WTC11 (cell line): ENCODE measurements around the gene CCDC74B. TPM values are rescaled to one million over a fixed set of nuclear protein-coding genes. Genes with fewer than 3 reads are reported as not detected.
"Not testable (repeated sequence)": the region's sequence is repeated elsewhere in the genome, so short reads cannot be mapped to it uniquely, and the experiment has no call there.

Experiments
- ATAC-seq: fragments of 200-7000 bp; cut with Tn5 transposase; 2 replicates; pipeline ENCODE4 v1.10.0; 2021; ENCODE audit warnings: mild to moderate bottlenecking, moderate library complexity
- CTCF ChIA-PET: fragments of 300-600 bp; sonication (Branson Sonifier 250); formaldehyde crosslinking; loops from one replicate; lab custom pipeline; 2021; ENCODE audit warnings: antibody characterized with exemption; lab: Charles Lee
- POLR2A ChIA-PET: fragments of 350-600 bp; sonication (Branson Sonifier 250); formaldehyde crosslinking; loops from one replicate; lab custom pipeline; 2021; ENCODE audit warnings: antibody characterized with exemption; lab: Charles Lee
- DNase-seq: peaks from one replicate; pipeline ENCODE4 v3.0.0; 2021; ENCODE audit warnings: low spot score
- H3K27ac Mint-ChIP-seq: 2 replicates; pipeline ENCODE4 v1.8.0; 2021; ENCODE audit warnings: mixed read lengths
- H3K27me3 Mint-ChIP-seq: 2 replicates; pipeline ENCODE4 v1.8.0; 2021; ENCODE audit warnings: low read depth, mild to moderate bottlenecking, moderate library complexity, mixed read lengths
- H3K36me3 Mint-ChIP-seq: 2 replicates; pipeline ENCODE4 v1.8.0; 2021; ENCODE audit warnings: mixed read lengths
- H3K4me1 Mint-ChIP-seq: 2 replicates; pipeline ENCODE4 v1.8.0; 2022; ENCODE audit warnings: mixed read lengths
- H3K4me3 Mint-ChIP-seq: 2 replicates; pipeline ENCODE4 v1.8.0; 2021; ENCODE audit warnings: mild to moderate bottlenecking, moderate library complexity, mixed read lengths
- H3K9me3 Mint-ChIP-seq: 2 replicates; pipeline ENCODE4 v1.8.0; 2021; ENCODE audit warnings: mixed read lengths
- E2F1 ChIP-seq: sonication (generic); formaldehyde crosslinking; IDR thresholded peaks from 2 replicates; pipeline ENCODE4 v1.8.0; 2022; ENCODE audit warnings: mild to moderate bottlenecking, missing genetic modification reagents
- FOXP4 ChIP-seq: sonication (generic); formaldehyde crosslinking; IDR thresholded peaks from 2 replicates; pipeline ENCODE4 v1.8.0; 2022; ENCODE audit warnings: mild to moderate bottlenecking, missing genetic modification reagents
- GABPB1 ChIP-seq: sonication (generic); formaldehyde crosslinking; IDR thresholded peaks from 2 replicates; pipeline ENCODE4 v1.8.1; 2023; ENCODE audit warnings: mild to moderate bottlenecking, missing genetic modification reagents
- IRF1 ChIP-seq: sonication (generic); formaldehyde crosslinking; IDR thresholded peaks from 2 replicates; pipeline ENCODE4 v1.8.0; 2023; ENCODE audit warnings: missing genetic modification reagents
- IRF2 ChIP-seq: sonication (generic); formaldehyde crosslinking; IDR thresholded peaks from 2 replicates; pipeline ENCODE4 v1.8.0; 2022; ENCODE audit warnings: low read depth, missing genetic modification reagents, borderline replicate concordance
- TP53 ChIP-seq: sonication (generic); formaldehyde crosslinking; IDR thresholded peaks from 2 replicates; pipeline ENCODE4 v1.8.1; 2023; ENCODE audit warnings: mild to moderate bottlenecking, missing genetic modification reagents
- ZNF263 ChIP-seq: sonication (generic); formaldehyde crosslinking; IDR thresholded peaks from 2 replicates; pipeline ENCODE4 v1.8.1; 2022; ENCODE audit warnings: low read depth, mild to moderate bottlenecking, moderate library complexity, missing genetic modification reagents
- ZNF281 ChIP-seq: sonication (generic); formaldehyde crosslinking; IDR thresholded peaks from 2 replicates; pipeline ENCODE4 v1.8.0; 2023; ENCODE audit warnings: mild to moderate bottlenecking, missing genetic modification reagents
- ZNF416 ChIP-seq: fragments of 250-450 bp; sonication (Bioruptor Pico); IDR thresholded peaks from 2 replicates; pipeline ENCODE4 v1.9.0; 2021; ENCODE audit warnings: mild to moderate bottlenecking, inconsistent platforms
- total RNA-seq: library from RNA; stranded (reverse); gene quantifications from 3 replicates; pipeline ENCODE4 v1.2.3, GENCODE V29; 2021
- TF ChIP-seq, protein P1 (sequence below): fragments of 250-450 bp; sonication (Bioruptor Pico); conservative IDR thresholded peaks from 2 replicates; pipeline ENCODE4 v1.9.0; 2021; ENCODE audit warnings: mild to moderate bottlenecking

CCDC74B gene
- total RNA-seq, 1 experiment from 2014 or later = 5.4 TPM

GRCh38 chr2:130160838-130161705 lies 16.2 kb upstream of the CCDC74B start:
- H3K4me1 Mint-ChIP-seq, POLR2A ChIA-PET, H3K9me3 Mint-ChIP-seq, H3K27me3 Mint-ChIP-seq, H3K4me3 Mint-ChIP-seq, CTCF ChIA-PET: not testable (repeated sequence)
- peak; percentile 24 for DNase-seq
- Mint-ChIP-seq H3K27ac (0 out of 2 replicates have a peak overlapping the region, but pooled peaks have one; percentile 52), H3K36me3 (peaks cover 20% of the 10 kb centered on the region)
- ATAC-seq = peak; percentile 71

DNA sequence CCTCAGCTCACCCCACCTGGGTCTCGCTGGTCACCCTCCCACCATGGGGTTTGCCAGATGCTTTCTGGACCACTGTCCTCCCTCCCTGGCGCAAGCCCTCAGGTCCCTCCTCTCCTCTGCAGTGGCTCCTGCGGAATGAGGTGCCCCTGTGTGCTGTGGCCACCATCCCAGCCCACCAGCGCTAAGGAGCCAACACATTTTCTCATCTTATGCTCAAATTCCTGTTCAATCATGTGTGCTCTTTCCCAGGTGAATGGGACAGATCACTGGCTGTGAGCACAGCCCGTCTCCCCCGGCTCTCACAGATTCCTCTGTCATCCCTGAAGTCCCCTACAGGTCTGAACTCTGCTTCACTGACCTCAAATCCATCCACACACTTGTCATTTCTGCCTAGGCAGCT lies 15.2 kb upstream of the CCDC74B start:
- H3K4me3 Mint-ChIP-seq = no peak overlapping the region
- H3K27me3 Mint-ChIP-seq = no peaks in the 10 kb centered on the region
- peaks cover 18% of the 10 kb centered on the region for H3K36me3 Mint-ChIP-seq
- TF ChIP-seq ZNF416 (CRISPR knock-in tag) (no peak), GABPB1 (CRISPR knock-in tag) (no peak)
- TF ChIP-seq, all 79 proteins: peak for 0
- Mint-ChIP-seq H3K27ac (no peak overlapping the region), H3K4me1 (peaks cover 3% of the 10 kb centered on the region), H3K9me3 (no peaks in the 10 kb centered on the region)
- ChIA-PET CTCF (interaction anchor here (0.7 kb wide), 1 partner anchor 191 kb away, joined by 4 read pairs; no protein-coding TSS in a partner anchor), POLR2A (no interaction called here)
- DNase-seq = no peak
- ATAC-seq = no peak

GRCh38 chr2:130159376-130159775 lies 14.5 kb upstream of the CCDC74B start:
- POLR2A ChIA-PET, ATAC-seq, H3K9me3 Mint-ChIP-seq, H3K27me3 Mint-ChIP-seq, H3K4me1 Mint-ChIP-seq, H3K4me3 Mint-ChIP-seq, H3K27ac Mint-ChIP-seq, DNase-seq: not testable (repeated sequence)
- CTCF ChIA-PET = interaction anchor here (0.7 kb wide), 1 partner anchor 192 kb away, joined by 4 read pairs; no protein-coding TSS in a partner anchor
- H3K36me3 Mint-ChIP-seq = peaks cover 13% of the 10 kb centered on the region

DNA sequence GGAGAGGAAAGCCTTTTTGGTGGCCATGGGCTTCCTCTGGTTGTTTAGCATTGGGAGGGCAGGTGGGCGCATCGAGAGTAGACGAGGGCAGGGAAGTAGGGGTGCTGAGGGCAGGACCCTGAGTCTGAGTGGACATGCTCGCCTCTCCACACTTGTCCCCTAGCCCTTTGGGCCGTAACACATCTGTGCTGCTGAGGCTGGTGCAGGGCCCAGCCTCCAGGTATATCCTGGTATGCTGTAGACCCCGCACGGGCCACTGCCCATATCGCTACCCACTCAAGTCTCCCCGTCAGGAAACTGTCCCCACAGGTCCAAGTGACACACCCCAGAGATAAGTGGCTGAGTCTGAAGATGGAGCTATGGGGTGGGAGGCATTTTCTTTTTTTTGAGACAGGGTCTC lies 13.7 kb upstream of the CCDC74B start:
- H3K4me1 Mint-ChIP-seq = peaks cover 3% of the 10 kb centered on the region
- TF ChIP-seq, protein P1, sequence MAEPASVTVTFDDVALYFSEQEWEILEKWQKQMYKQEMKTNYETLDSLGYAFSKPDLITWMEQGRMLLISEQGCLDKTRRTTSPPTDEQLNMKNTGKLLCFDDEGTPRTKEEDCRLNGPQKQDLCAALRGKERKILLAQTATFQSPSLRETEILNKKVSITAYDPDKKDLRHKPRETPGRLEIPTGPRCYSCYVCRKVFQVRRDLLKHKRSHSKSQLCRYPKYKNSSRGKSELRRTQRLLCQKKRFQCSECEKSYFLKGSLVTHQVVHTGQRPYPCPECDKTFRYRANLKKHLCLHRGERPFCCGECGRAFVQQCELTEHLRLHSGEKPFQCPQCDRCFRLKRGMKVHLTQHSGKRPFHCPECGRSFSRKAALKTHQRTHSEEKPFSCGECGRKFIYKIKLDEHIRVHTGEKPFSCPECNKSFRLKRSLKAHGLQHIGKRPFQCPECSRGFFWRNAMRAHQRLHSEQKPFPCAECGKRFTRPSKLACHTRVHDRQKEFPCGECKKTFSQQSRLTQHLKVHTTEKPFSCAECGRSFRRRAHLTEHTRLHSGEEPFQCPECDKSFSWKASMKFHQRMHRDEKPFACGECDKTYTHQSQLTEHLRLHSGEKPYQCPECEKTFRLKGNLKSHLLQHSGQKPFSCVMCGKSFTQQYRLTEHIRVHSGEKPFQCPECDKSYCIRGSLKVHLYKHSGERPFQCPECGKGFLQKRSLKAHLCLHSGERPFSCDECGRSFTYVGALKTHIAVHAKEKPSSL (CRISPR knock-in tag) = no peak
- TF ChIP-seq ZNF281 = no peak
- TF ChIP-seq IRF2 (CRISPR knock-in tag) = no peak
- no peak for TF ChIP-seq IRF1 (CRISPR knock-in tag)
- TF ChIP-seq ZNF263 = no peak
- TF ChIP-seq E2F1 (CRISPR knock-in tag) = no peak
- no peak for TF ChIP-seq FOXP4 (CRISPR knock-in tag)
- TF ChIP-seq TP53 (CRISPR knock-in tag) = no peak
- no peaks in the 10 kb centered on the region for H3K27me3 Mint-ChIP-seq
- DNase-seq = no peak
- ChIA-PET POLR2A (no interaction called here), CTCF (no interaction called here)
- no peak overlapping the region for H3K4me3 Mint-ChIP-seq
- H3K27ac Mint-ChIP-seq = no peak overlapping the region
- H3K36me3 Mint-ChIP-seq = peaks cover 14% of the 10 kb centered on the region
- no peak for ATAC-seq
- no peaks in the 10 kb centered on the region for H3K9me3 Mint-ChIP-seq

- H3K4me3 Mint-ChIP-seq, ATAC-seq, H3K9me3 Mint-ChIP-seq, CTCF ChIA-PET, H3K27me3 Mint-ChIP-seq, H3K27ac Mint-ChIP-seq, H3K4me1 Mint-ChIP-seq, DNase-seq, POLR2A ChIA-PET: not testable (repeated sequence)
- peaks cover 18% of the 10 kb centered on the region for H3K36me3 Mint-ChIP-seq
Measured at GRCh38 chr2:130157825-130158514, 13.1 kb upstream of the CCDC74B start.

DNA sequence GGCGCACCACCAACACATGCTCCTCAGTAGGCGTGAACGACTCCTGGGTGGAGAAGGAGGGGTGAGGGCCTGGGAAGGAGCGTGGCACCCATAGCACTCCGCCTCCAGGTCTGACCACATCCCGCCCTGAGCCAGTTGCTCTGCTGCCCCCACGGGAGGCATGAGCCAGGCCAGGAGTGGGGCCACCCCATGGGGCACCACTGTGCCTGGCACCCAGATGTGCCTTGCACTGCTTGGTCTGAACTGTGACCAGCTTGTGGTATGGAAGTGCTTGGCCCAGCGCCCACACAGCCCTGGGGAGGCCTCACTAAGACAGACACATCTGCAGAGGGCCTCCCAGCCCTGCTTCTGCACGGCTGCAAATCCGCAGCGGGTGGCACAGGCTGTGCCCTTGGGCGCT lies 12.4 kb upstream of the CCDC74B start:
- H3K4me1 Mint-ChIP-seq, H3K27me3 Mint-ChIP-seq, H3K4me3 Mint-ChIP-seq, H3K9me3 Mint-ChIP-seq, DNase-seq, CTCF ChIA-PET, H3K27ac Mint-ChIP-seq, POLR2A ChIA-PET, ATAC-seq: not testable (repeated sequence)
- H3K36me3 Mint-ChIP-seq = peaks cover 19% of the 10 kb centered on the region
